ENCODE results near the gene DPF3. TPM values are rescaled to one million over a fixed set of nuclear protein-coding genes. Genes with fewer than 3 reads are reported as not detected.

The DPF3 gene
- polyA plus RNA-seq, 1 donor, result 4.5 TPM

- DNase-seq, result no peak
These were observed 101.7 kb downstream of the DPF3 start for GRCh38 chr14:72792051-72792788.

- no peak for DNase-seq
These were observed 102.9 kb downstream of the DPF3 start for GRCh38 chr14:72790887-72791566.

- no peak for DNase-seq
These were observed 104.8 kb downstream of the DPF3 start for GRCh38 chr14:72788972-72789728.

GRCh38 chr14:72788255-72788654 lies 105.6 kb downstream of the DPF3 start:
- no peak for DNase-seq

- no peak for DNase-seq
These were observed 106.1 kb downstream of the DPF3 start for GRCh38 chr14:72787841-72788240.

GRCh38 chr14:72786378-72787350 lies 107.2 kb downstream of the DPF3 start:
- no peak for DNase-seq

- no peak for DNase-seq
These were observed 110.2 kb downstream of the DPF3 start for GRCh38 chr14:72783741-72784140.

GRCh38 chr14:72782817-72783216 lies 111.1 kb downstream of the DPF3 start:
- DNase-seq, result no peak

- DNase-seq, result no peak
These were observed 112.1 kb downstream of the DPF3 start for GRCh38 chr14:72781561-72782508.

- no peak for DNase-seq
These were observed 113.2 kb downstream of the DPF3 start for GRCh38 chr14:72780751-72781150.

GRCh38 chr14:72779679-72780078 lies 114.2 kb downstream of the DPF3 start:
- no peak for DNase-seq

- DNase-seq, result no peak
These were observed 116.3 kb downstream of the DPF3 start for GRCh38 chr14:72777636-72778035.

GRCh38 chr14:72776701-72777261 lies 117.1 kb downstream of the DPF3 start:
- DNase-seq, result no peak

GRCh38 chr14:72775923-72776554 lies 117.9 kb downstream of the DPF3 start:
- DNase-seq, result no peak

- DNase-seq, result no peak
These were observed 118.8 kb downstream of the DPF3 start for GRCh38 chr14:72774894-72775620.

- no peak for DNase-seq
These were observed 119.8 kb downstream of the DPF3 start for GRCh38 chr14:72774141-72774540.

GRCh38 chr14:72771561-72771960 lies 122.3 kb downstream of the DPF3 start:
- no peak for DNase-seq

- DNase-seq, result no peak
These were observed 127.6 kb downstream of the DPF3 start for GRCh38 chr14:72766296-72766695.

GRCh38 chr14:72763892-72764291 lies 130.0 kb downstream of the DPF3 start:
- no peak for DNase-seq
